ENCODE data around the gene ATOH8. TPM values are rescaled to one million over a fixed set of nuclear protein-coding genes. Genes with fewer than 3 reads are reported as not detected.
A peak's percentile ranks its signal among the peaks of the same experiment; 100 is the strongest.

Gene ATOH8
- total and polyA plus RNA-seq, 10 of the 15 experiments (the other 5 are each of a cell fraction or from before 2014, with no cell fraction given), result 0.03 to 0.60 TPM; not detected in 8

DNA sequence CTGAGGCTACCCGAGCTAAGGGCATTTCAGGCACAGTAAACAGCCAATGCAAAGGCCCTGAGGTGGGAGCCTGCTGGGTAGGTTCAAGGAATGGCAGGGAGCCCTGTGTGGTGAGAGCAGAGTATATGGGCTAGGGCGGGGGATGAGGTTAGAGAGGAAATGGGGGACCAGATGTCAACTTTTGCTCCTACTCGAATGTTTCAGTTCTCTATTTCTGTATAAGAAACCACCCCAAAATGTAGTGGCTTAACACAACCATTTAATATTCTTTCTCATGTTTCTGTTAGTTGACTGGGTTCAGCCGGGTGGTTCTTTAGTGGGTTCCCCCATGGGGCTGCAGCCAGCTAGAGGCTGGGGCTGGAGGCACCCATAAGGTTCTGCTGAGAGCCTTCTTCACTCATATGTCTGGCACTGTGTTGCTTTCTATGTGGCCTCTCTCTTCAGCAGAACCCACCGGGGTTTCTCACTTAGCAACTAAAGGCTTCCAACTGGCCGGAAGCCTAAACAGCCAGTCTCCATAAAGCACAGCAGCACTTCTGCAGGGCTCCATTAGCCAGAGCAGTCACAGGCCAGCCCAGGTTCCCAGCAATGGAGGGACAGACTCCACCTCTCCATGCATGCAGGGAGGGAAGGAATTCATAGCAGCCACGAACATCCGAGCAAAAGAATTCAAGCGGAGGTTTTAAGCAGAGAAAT is 5.6 kb upstream of the ATOH8 start (continued):
- TF ChIP-seq ZZZ3 (IDR thresholded peaks at IDR 0.05; ENCODE audit: control insufficient read depth, insufficient read length, low read depth) (no peak), MLLT1 (IDR thresholded peaks at IDR 0.05) (0 out of 2 replicates have a peak, but pooled peaks have one; percentile 33), BMI1 (IDR thresholded peaks at IDR 0.05; ENCODE audit: borderline replicate concordance) (no peak), CEBPB (IDR thresholded peaks at IDR 0.05; ENCODE audit: borderline replicate concordance in 1 of 2, low read depth in 2 of 2, low read length in 2 of 2) (no peak), YY1 (IDR thresholded peaks at IDR 0.05; ENCODE audit: low read depth, low read length) (no peak), NKRF (conservative IDR thresholded peaks at IDR 0.05) (no peak; the same call in 1 of the 2 replicates), BACH1 (IDR thresholded peaks at IDR 0.05; ENCODE audit: borderline replicate concordance) (no peak), CREM (IDR thresholded peaks at IDR 0.05; ENCODE audit: low read depth) (peak; percentile 18; the same call in 1 of the 2 replicates), ZNF687 (IDR thresholded peaks at IDR 0.05) (no peak), SUZ12 (IDR thresholded peaks at IDR 0.05; ENCODE audit: unreplicated experiment) (no peak), SP1 (IDR thresholded peaks at IDR 0.05; ENCODE audit: low read depth, low read length) (no peak), POLR2AphosphoS5 (IDR thresholded peaks at IDR 0.05; ENCODE audit: low read length) (no peak), SMAD1 (IDR thresholded peaks at IDR 0.05; ENCODE audit: low read depth, partially characterized antibody) (no peak), ZNF217 (IDR thresholded peaks at IDR 0.05) (0 out of 2 replicates have a peak, but pooled peaks have one; percentile 66), ZNF384 (IDR thresholded peaks at IDR 0.05; ENCODE audit: borderline replicate concordance, low read depth, low read length) (no peak), NFXL1 (IDR thresholded peaks at IDR 0.05; ENCODE audit: borderline replicate concordance) (no peak)
- TF ChIP-seq, protein P1, sequence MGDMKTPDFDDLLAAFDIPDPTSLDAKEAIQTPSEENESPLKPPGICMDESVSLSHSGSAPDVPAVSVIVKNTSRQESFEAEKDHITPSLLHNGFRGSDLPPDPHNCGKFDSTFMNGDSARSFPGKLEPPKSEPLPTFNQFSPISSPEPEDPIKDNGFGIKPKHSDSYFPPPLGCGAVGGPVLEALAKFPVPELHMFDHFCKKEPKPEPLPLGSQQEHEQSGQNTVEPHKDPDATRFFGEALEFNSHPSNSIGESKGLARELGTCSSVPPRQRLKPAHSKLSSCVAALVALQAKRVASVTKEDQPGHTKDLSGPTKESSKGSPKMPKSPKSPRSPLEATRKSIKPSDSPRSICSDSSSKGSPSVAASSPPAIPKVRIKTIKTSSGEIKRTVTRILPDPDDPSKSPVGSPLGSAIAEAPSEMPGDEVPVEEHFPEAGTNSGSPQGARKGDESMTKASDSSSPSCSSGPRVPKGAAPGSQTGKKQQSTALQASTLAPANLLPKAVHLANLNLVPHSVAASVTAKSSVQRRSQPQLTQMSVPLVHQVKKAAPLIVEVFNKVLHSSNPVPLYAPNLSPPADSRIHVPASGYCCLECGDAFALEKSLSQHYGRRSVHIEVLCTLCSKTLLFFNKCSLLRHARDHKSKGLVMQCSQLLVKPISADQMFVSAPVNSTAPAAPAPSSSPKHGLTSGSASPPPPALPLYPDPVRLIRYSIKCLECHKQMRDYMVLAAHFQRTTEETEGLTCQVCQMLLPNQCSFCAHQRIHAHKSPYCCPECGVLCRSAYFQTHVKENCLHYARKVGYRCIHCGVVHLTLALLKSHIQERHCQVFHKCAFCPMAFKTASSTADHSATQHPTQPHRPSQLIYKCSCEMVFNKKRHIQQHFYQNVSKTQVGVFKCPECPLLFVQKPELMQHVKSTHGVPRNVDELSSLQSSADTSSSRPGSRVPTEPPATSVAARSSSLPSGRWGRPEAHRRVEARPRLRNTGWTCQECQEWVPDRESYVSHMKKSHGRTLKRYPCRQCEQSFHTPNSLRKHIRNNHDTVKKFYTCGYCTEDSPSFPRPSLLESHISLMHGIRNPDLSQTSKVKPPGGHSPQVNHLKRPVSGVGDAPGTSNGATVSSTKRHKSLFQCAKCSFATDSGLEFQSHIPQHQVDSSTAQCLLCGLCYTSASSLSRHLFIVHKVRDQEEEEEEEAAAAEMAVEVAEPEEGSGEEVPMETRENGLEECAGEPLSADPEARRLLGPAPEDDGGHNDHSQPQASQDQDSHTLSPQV (IDR thresholded peaks at IDR 0.05), result no peak
- TF ChIP-seq, protein P2, sequence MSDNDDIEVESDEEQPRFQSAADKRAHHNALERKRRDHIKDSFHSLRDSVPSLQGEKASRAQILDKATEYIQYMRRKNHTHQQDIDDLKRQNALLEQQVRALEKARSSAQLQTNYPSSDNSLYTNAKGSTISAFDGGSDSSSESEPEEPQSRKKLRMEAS (IDR thresholded peaks at IDR 0.05; ENCODE audit: low read depth, low read length), result no peak
